Gastroesophageal sphincter (tissue), 2 donors: Measurements from ENCODE around the gene GABPB1.

Experiments
- EP300 ChIP-seq: sonication (generic); formaldehyde crosslinking; IDR thresholded peaks from one replicate; pipeline ENCODE4 v1.6.1; 2017; ENCODE audit warnings: antibody characterized with exemption, mild to moderate bottlenecking
- POLR2AphosphoS5 ChIP-seq: sonication (generic); formaldehyde crosslinking; IDR thresholded peaks from one replicate; pipeline ENCODE4 v1.6.1; 2017; ENCODE audit warnings: antibody characterized with exemption

DNA sequence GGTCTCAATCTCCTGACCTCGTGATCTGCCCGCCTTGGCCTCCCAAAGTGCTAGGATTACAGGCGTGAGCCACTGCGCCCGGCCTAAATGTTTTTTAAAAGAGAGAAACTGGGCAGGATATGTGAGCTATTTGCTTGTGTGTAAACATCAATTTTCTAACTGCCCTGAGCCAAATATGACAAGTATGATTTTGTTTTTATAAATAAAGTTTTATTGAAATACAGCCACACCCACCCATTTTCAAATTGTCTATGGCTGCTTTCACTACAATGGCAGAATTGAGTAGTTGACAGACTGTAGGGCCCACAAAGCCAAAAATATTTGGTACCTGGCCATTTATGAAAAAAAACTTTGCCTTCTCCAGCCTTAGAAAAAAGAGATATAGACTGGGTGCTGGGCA, 73.6 kb downstream of the GABPB1 start:
- no peak for TF ChIP-seq POLR2AphosphoS5
- TF ChIP-seq EP300 = no peak
